Neural progenitor cell (in vitro differentiated cells): ENCODE results near the gene SLC4A11.
"Not testable (repeated sequence)": the region's sequence is repeated elsewhere in the genome, so short reads cannot be mapped to it uniquely, and the experiment has no call there.

Experiments used
- EZH2 ChIP-seq: fragments of 200-600 bp; sonication (generic); IDR thresholded peaks from 2 replicates; pipeline ENCODE4 v1.6.1; 2017; ENCODE audit warnings: antibody characterized with exemption, mild to moderate bottlenecking, moderate library complexity
- EZH2phosphoT487 ChIP-seq: fragments of 200-600 bp; sonication (generic); IDR thresholded peaks from 2 replicates; pipeline ENCODE4 v1.6.1; 2017; ENCODE audit warnings: antibody characterized with exemption
- TF ChIP-seq, protein P1 (sequence below): fragments of 200-600 bp; sonication (generic); IDR thresholded peaks from 2 replicates; pipeline ENCODE4 v1.5.1; 2017; ENCODE audit warnings: antibody characterized with exemption, mild to moderate bottlenecking

DNA sequence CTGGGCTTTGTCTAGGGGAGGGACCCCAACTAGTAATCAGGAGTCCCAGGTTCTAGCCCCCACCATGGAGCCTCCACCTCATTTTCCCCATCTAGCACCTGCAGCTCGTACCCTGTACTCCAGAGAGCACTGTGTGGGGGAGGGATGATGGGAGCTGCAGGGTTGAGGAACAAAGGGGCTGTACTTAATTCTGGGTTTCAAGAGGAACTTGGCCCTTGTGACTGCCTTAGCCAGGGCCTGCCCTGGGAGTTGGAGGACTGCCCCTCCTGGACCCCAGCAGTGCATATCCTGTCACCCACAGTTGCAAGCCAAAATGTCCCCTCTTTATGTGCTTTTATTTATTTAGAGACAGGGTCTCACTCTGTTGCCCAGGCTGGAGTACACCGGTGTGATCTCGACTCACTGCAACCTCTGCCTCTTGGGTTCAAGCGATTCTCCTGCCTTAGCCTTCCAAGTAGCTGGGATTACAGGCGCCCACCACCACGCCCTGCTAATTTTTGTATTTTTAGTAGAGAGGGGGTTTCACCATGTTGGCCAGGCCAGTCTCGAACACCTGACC lies 23.6 kb downstream of the SLC4A11 start:
- not testable (repeated sequence) for TF ChIP-seq EZH2, EZH2phosphoT487
- TF ChIP-seq, protein P1, sequence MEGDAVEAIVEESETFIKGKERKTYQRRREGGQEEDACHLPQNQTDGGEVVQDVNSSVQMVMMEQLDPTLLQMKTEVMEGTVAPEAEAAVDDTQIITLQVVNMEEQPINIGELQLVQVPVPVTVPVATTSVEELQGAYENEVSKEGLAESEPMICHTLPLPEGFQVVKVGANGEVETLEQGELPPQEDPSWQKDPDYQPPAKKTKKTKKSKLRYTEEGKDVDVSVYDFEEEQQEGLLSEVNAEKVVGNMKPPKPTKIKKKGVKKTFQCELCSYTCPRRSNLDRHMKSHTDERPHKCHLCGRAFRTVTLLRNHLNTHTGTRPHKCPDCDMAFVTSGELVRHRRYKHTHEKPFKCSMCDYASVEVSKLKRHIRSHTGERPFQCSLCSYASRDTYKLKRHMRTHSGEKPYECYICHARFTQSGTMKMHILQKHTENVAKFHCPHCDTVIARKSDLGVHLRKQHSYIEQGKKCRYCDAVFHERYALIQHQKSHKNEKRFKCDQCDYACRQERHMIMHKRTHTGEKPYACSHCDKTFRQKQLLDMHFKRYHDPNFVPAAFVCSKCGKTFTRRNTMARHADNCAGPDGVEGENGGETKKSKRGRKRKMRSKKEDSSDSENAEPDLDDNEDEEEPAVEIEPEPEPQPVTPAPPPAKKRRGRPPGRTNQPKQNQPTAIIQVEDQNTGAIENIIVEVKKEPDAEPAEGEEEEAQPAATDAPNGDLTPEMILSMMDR, result not testable (repeated sequence)
